GM23248 (cell line): Measurements from ENCODE around the gene TMEM181. TPM values are rescaled to one million over a fixed set of nuclear protein-coding genes. Genes with fewer than 3 reads are reported as not detected.
"Not testable (repeated sequence)": the region's sequence is repeated elsewhere in the genome, so short reads cannot be mapped to it uniquely, and the experiment has no call there.

Experiments used
- DNase-seq: peaks from one replicate; pipeline ENCODE4 v3.0.0-alpha.2; 2015
- H2AFZ ChIP-seq: fragments of 200-600 bp; sonication (generic); 2 replicates; pipeline ENCODE4 v1.6.1; 2016; ENCODE audit warnings: antibody characterized with exemption
- H3F3A ChIP-seq: fragments of 200-600 bp; sonication (generic); 2 replicates; pipeline ENCODE4 v1.6.1; 2016; ENCODE audit warnings: mild to moderate bottlenecking, antibody characterized with exemption, mixed run types; ENCODE audit not compliant: insufficient read depth
- H3K27ac ChIP-seq: fragments of 200-600 bp; sonication (generic); 2 replicates; pipeline ENCODE4 v1.5.1; 2016; ENCODE audit warnings: mild to moderate bottlenecking
- H3K27me3 ChIP-seq: fragments of 200-600 bp; sonication (generic); replicated peaks from 2 replicates; pipeline ENCODE4 v1.6.1; 2016; ENCODE audit warnings: mild to moderate bottlenecking; ENCODE audit not compliant: insufficient read depth
- H3K36me3 ChIP-seq: fragments of 200-600 bp; sonication (generic); 2 replicates; pipeline ENCODE4 v1.6.1; 2016; ENCODE audit warnings: low read depth, mild to moderate bottlenecking
- H3K4me1 ChIP-seq: fragments of 200-600 bp; sonication (generic); 2 replicates; pipeline ENCODE4 v1.6.1; 2016; ENCODE audit warnings: mild to moderate bottlenecking; ENCODE audit not compliant: insufficient read depth
- H3K4me2 ChIP-seq: fragments of 200-600 bp; sonication (generic); one replicate; pipeline ENCODE4 v1.6.1; 2016; ENCODE audit warnings: mild to moderate bottlenecking; ENCODE audit not compliant: unreplicated experiment
- H3K4me3 ChIP-seq: fragments of 200-600 bp; sonication (generic); 2 replicates; pipeline ENCODE4 v1.5.1; 2016; ENCODE audit warnings: mild to moderate bottlenecking
- H3K79me2 ChIP-seq: fragments of 200-600 bp; sonication (generic); 2 replicates; pipeline ENCODE4 v1.6.1; 2016; ENCODE audit warnings: mild to moderate bottlenecking; ENCODE audit not compliant: insufficient read depth
- H3K9ac ChIP-seq: fragments of 200-600 bp; sonication (generic); 2 replicates; pipeline ENCODE4 v1.6.1; 2016; ENCODE audit warnings: mild to moderate bottlenecking
- H3K9me2 ChIP-seq: fragments of 200-600 bp; sonication (generic); 2 replicates; pipeline ENCODE4 v1.6.1; 2016; ENCODE audit warnings: mixed run types, mild to moderate bottlenecking, moderate library complexity; ENCODE audit not compliant: insufficient read depth
- H3K9me3 ChIP-seq: fragments of 200-600 bp; sonication (generic); one replicate; pipeline ENCODE4 v1.6.1; 2017; ENCODE audit warnings: low read depth
- H4K20me1 ChIP-seq: fragments of 200-600 bp; sonication (generic); 2 replicates; pipeline ENCODE4 v1.6.0; 2016; ENCODE audit not compliant: insufficient read depth
- EZH2 ChIP-seq: fragments of 200-600 bp; sonication (generic); IDR thresholded peaks from 2 replicates; pipeline ENCODE4 v1.6.1; 2018; ENCODE audit warnings: antibody characterized with exemption, mild to moderate bottlenecking; ENCODE audit not compliant: insufficient read depth, poor library complexity, severe bottlenecking
- EZH2phosphoT487 ChIP-seq: fragments of 200-600 bp; sonication (generic); IDR thresholded peaks from 2 replicates; pipeline ENCODE4 v1.6.1; 2018; ENCODE audit warnings: antibody characterized with exemption, moderate library complexity, mild to moderate bottlenecking, low read depth; ENCODE audit not compliant: insufficient read depth
- WGBS, 2 experiments: methylation state at CpG; one replicate each; pipeline ENCODE4 v1.1.6; 2015 to 2017; ENCODE audit warnings: low lambda C conversion rate in 2 of 2, low coverage in 1 of 2; ENCODE audit errors: missing lambda C conversion rate in 2 of 2; 5-methylcytosine and 5-hydroxymethylcytosine counted together
- in situ Hi-C: fragments of 300-500 bp; cut with MboI; formaldehyde crosslinking; loops from 2 replicates; pipeline ENCODE4 v1.15.0; 2020
- polyA plus RNA-seq: library from polyadenylated mRNA; unstranded; fragments of >200 nt; fragmentation: Nextera tagmentation; extraction: Ambion mirVana; gene quantifications from 2 replicates; pipeline ENCODE4 v1.2.1, GENCODE V29; 2016
- total RNA-seq: library from RNA; depleted of rRNA; stranded (reverse); fragments of >200 nt; shearing (Covaris generic); gene quantifications from 2 replicates; pipeline ENCODE4 v1.2.3, GENCODE V29; 2014

TMEM181 gene
- total and polyA plus RNA-seq, 2 experiments from 2014 or later: 30.7 to 52.6 TPM

DNA sequence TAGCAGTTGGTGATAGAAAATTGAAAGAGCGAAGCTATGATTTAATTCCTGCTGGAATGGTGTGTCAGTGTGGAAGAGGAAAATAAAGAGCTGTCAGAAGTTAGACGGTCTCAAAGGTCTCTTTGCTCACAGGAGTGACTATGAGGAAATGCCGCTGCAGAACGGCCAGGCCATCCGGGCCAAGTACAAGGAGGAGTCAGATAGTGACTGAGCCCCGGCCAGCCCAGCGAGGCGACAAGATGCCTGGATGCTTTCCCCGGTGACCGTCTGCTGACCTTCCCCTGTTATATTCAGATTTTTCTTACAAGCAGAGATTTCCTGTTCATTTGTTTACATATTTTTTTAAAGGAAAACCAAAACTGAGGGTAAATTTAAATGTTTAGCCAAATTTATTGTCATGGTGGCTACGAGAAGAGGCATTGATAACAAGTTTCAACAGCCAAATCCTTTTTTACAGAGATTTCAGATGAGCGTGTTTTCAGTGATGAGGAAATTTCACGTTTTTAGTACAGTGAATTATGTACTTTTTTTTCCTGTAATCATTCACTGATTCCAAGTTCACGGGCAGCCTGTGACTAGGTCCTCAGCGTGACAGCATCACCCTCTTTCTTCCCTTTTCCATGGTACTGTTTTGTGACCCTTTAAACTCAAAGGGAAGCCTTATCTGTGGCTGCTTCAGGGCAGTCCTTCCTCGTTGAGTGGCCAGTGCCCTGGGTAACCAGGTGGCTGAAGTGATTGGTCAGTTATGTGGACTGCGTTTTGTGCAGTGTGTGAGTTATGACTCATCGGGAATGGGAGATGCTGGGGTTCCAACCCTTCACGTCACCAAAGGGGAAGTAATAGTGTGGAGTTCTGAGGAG lies 72.0 kb downstream of the TMEM181 start:
- TF ChIP-seq EZH2phosphoT487 (no peak), EZH2 (no peak)
- DNase-seq: peak; percentile 90
- H3K4me3 ChIP-seq: peak overlapping the region; percentile 41
- H3F3A ChIP-seq: peaks cover 60% of the 10 kb centered on the region
- H3K36me3 ChIP-seq: peaks cover 33% of the 10 kb centered on the region
- peaks cover 31% of the 10 kb centered on the region for H3K4me1 ChIP-seq
- no peaks in the 10 kb centered on the region for H3K9me2 ChIP-seq
- H3K79me2 ChIP-seq: peaks cover 36% of the 10 kb centered on the region
- no peaks in the 10 kb centered on the region for H3K9me3 ChIP-seq
- no peaks in the 10 kb centered on the region for H4K20me1 ChIP-seq
- H3K9ac ChIP-seq: peak overlapping the region; percentile 72
- no peaks in the 10 kb centered on the region for H3K27me3 ChIP-seq
- H3K27ac ChIP-seq: peak overlapping the region; percentile 92
- H2AFZ ChIP-seq: peak overlapping the region; percentile 35
- WGBS, 2 experiments: 10% methylated on average over 19 of the region's 19 CpGs
- in situ Hi-C loops: no loop called here
- peak overlapping the region; percentile 65 for H3K4me2 ChIP-seq

- peaks cover 40% of the 10 kb centered on the region for H3K36me3 ChIP-seq
- 78 to 82% methylated on average over 3 of the region's 3 CpGs for WGBS, 2 experiments
- peaks cover 66% of the 10 kb centered on the region for H3F3A ChIP-seq
- peak overlapping the region; percentile 92 for H3K27ac ChIP-seq
- H3K4me1 ChIP-seq: peaks cover 31% of the 10 kb centered on the region
- peak overlapping the region; percentile 65 for H3K4me2 ChIP-seq
- H3K9me2 ChIP-seq, H4K20me1 ChIP-seq, H3K4me3 ChIP-seq, in situ Hi-C loops, DNase-seq, H3K27me3 ChIP-seq, H3K9me3 ChIP-seq: not testable (repeated sequence)
- H2AFZ ChIP-seq: peak overlapping the region; percentile 35; the same call in 1 of the 2 replicates
- H3K79me2 ChIP-seq: peaks cover 43% of the 10 kb centered on the region
- H3K9ac ChIP-seq: peak overlapping the region; percentile 72
Measured at GRCh38 chr6:158632538-158633119, 72.7 kb downstream of the TMEM181 start.

DNA sequence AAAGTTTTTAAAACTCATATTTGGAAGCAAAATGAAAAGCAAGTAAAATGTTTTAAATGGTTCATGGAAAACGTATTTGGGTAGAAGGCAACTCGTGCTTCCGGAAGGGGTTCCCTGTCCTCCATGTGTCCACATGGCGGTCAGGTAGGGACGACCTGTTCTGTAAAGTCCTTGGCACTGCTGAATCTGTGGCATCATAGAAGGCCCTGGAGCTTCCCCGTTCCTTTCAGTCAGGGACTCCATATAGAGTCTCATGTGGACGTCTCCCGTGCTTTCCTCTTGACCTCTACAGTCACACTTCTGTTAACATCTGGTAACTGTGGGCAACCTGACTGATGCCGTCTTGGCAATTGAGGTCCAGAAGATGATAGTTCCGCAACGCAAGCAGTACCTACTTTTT lies 73.2 kb downstream of the TMEM181 start:
- TF ChIP-seq EZH2phosphoT487: no peak
- no peak for TF ChIP-seq EZH2
- Histone ChIP-seq H3K27ac (peak overlapping the region; percentile 92), H3K4me1 (peaks cover 31% of the 10 kb centered on the region), H3K79me2 (peaks cover 48% of the 10 kb centered on the region), H3K9ac (no peak overlapping the region), H3K9me3 (no peaks in the 10 kb centered on the region), H3K4me2 (no peak overlapping the region), H3F3A (peaks cover 66% of the 10 kb centered on the region), H4K20me1 (no peaks in the 10 kb centered on the region), H3K36me3 (peaks cover 43% of the 10 kb centered on the region), H3K27me3 (no peaks in the 10 kb centered on the region), H3K4me3 (no peak overlapping the region), H3K9me2 (no peaks in the 10 kb centered on the region), H2AFZ (no peak overlapping the region)
- DNase-seq: no peak
- WGBS, 2 experiments: 88 to 90% methylated on average over 11 of the region's 11 CpGs
- in situ Hi-C loops: no loop called here

DNA sequence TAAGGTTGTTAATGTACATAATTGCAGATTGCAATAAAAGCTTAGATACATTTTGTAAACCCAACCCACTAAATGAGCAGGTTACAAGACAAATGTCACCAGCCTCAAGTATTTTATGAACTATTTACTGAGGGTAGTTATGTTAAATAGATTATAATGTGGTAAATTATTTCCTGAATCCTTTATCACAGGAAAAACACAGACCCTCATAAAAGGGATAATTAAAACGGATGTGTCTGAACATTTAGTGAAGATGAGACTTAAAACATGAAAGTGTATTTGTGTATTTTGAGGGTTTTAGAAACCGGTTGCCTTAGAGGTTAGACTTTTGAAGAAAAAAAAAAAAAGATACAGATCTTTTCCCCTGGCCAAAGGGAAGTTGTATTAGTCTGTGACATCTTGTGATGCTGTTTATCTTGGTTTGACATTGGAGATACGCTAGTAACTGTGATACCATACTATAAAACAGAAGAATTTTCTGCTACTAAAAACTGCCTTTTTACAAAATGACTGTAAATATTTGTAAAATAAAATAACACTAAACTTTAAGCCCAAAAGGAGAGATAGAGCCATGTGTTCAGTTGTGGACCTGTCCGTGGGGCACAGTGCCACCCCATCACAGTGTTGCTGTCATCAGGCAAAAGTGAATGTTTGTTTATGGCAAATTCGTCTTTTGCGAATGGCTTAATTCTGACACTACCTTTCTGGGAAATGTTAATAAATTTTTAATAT lies 75.0 kb downstream of the TMEM181 start:
- Histone ChIP-seq H3K9me2 (no peaks in the 10 kb centered on the region), H3K79me2 (peaks cover 65% of the 10 kb centered on the region), H3K9me3 (no peaks in the 10 kb centered on the region), H3K4me1 (peaks cover 35% of the 10 kb centered on the region), H3K9ac (no peak overlapping the region), H2AFZ (no peak overlapping the region), H3K36me3 (peaks cover 41% of the 10 kb centered on the region), H3F3A (peaks cover 62% of the 10 kb centered on the region), H3K27ac (peak overlapping the region; percentile 15; the same call in 1 of the 2 replicates), H3K4me3 (no peak overlapping the region), H4K20me1 (no peaks in the 10 kb centered on the region), H3K27me3 (no peaks in the 10 kb centered on the region), H3K4me2 (no peak overlapping the region)
- WGBS, 2 experiments: 87% methylated on average over 6 of the region's 6 CpGs
- in situ Hi-C loops: no loop called here
- TF ChIP-seq EZH2phosphoT487 (no peak), EZH2 (no peak)
- no peak for DNase-seq
